Ishikawa (cell line): ENCODE measurements around the gene ABCD4.

Source experiments
- CREB1 ChIP-seq: IDR thresholded peaks from 2 replicates; pipeline ENCODE4 v1.6.1; 2012; ENCODE audit warnings: low read depth
- EP300 ChIP-seq: IDR thresholded peaks from 2 replicates; pipeline ENCODE4 v1.6.1; 2012; ENCODE audit warnings: borderline replicate concordance
- FOXM1 ChIP-seq: IDR thresholded peaks from 2 replicates; pipeline ENCODE4 v1.6.1; 2012; ENCODE audit warnings: low read depth, borderline replicate concordance
- MAX ChIP-seq: IDR thresholded peaks from 2 replicates; pipeline ENCODE4 v1.6.1; 2012
- NFIC ChIP-seq: IDR thresholded peaks from 2 replicates; pipeline ENCODE4 v1.6.1; 2012
- RAD21 ChIP-seq: IDR thresholded peaks from 2 replicates; pipeline ENCODE4 v1.6.1; 2012; ENCODE audit warnings: low read depth
- TAF1 ChIP-seq: IDR thresholded peaks from 2 replicates; pipeline ENCODE4 v1.6.1; 2012; ENCODE audit warnings: low read depth, mild to moderate bottlenecking
- TCF12 ChIP-seq: IDR thresholded peaks from 2 replicates; pipeline ENCODE4 v1.6.1; 2012; ENCODE audit warnings: low read depth
- TEAD4 ChIP-seq: IDR thresholded peaks from 2 replicates; pipeline ENCODE4 v1.6.1; 2012
- YY1 ChIP-seq: IDR thresholded peaks from 2 replicates; pipeline ENCODE4 v1.6.1; 2012; ENCODE audit warnings: low read depth
- ZBTB7A ChIP-seq: IDR thresholded peaks from 2 replicates; pipeline ENCODE4 v1.6.1; 2012; ENCODE audit warnings: low read depth
- TF ChIP-seq, protein P1 (sequence below): IDR thresholded peaks from 2 replicates; pipeline ENCODE4 v1.6.1; 2012; ENCODE audit warnings: low read depth, mild to moderate bottlenecking

The ABCD4 gene

GRCh38 chr14:74238974-74239847 lies 63.5 kb downstream of the ABCD4 start, which contains the start of gene VSX2:
Gene VSX2 (plus strand): TSS chr14:74239449. CDS start chr14:74239562, 113 bp downstream.
- TF ChIP-seq MAX (no peak), FOXM1 (no peak), YY1 (no peak), TAF1 (no peak), RAD21 (no peak), TEAD4 (no peak), EP300 (no peak)
- TF ChIP-seq, protein P1, sequence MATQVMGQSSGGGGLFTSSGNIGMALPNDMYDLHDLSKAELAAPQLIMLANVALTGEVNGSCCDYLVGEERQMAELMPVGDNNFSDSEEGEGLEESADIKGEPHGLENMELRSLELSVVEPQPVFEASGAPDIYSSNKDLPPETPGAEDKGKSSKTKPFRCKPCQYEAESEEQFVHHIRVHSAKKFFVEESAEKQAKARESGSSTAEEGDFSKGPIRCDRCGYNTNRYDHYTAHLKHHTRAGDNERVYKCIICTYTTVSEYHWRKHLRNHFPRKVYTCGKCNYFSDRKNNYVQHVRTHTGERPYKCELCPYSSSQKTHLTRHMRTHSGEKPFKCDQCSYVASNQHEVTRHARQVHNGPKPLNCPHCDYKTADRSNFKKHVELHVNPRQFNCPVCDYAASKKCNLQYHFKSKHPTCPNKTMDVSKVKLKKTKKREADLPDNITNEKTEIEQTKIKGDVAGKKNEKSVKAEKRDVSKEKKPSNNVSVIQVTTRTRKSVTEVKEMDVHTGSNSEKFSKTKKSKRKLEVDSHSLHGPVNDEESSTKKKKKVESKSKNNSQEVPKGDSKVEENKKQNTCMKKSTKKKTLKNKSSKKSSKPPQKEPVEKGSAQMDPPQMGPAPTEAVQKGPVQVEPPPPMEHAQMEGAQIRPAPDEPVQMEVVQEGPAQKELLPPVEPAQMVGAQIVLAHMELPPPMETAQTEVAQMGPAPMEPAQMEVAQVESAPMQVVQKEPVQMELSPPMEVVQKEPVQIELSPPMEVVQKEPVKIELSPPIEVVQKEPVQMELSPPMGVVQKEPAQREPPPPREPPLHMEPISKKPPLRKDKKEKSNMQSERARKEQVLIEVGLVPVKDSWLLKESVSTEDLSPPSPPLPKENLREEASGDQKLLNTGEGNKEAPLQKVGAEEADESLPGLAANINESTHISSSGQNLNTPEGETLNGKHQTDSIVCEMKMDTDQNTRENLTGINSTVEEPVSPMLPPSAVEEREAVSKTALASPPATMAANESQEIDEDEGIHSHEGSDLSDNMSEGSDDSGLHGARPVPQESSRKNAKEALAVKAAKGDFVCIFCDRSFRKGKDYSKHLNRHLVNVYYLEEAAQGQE = no peak

DNA sequence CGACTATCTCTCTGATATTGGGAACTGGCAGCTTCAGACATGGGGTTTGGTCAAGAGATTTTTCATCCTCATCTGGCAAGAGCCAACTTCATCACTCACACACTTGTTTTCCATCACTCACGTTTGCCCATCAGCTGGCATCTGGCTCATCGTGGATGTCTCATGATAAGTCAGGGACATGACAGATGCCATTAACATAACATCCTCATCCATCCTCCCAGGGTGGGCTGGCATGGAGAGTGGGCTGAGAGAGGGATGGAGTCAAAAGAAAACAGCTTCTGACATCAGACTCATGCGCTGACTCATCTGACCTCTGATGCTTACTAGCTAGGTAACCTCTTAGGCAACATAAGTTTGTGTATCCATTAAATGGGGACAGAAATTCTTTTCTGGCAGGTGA lies 65.3 kb downstream of the ABCD4 start:
- no peak for TF ChIP-seq CREB1
- TF ChIP-seq TAF1 = no peak
- no peak for TF ChIP-seq RAD21
- TF ChIP-seq ZBTB7A = no peak
- TF ChIP-seq NFIC = no peak
- TF ChIP-seq TCF12 = no peak
- TF ChIP-seq, protein P1 = no peak
